GM18858 (cell line): ENCODE data around the gene BRI3BP.
"Not testable (repeated sequence)": the region's sequence is repeated elsewhere in the genome, so short reads cannot be mapped to it uniquely, and the experiment has no call there.

ENCODE experiments used
- ATAC-seq: cut with Tn5 transposase; IDR thresholded peaks from one replicate; pipeline ENCODE4 v1.9.1; 2021; ENCODE audit not compliant: unreplicated experiment

BRI3BP gene

GRCh38 chr12:124972211-124972610 lies 21.2 kb upstream of the BRI3BP start:
- ATAC-seq = no peak

DNA sequence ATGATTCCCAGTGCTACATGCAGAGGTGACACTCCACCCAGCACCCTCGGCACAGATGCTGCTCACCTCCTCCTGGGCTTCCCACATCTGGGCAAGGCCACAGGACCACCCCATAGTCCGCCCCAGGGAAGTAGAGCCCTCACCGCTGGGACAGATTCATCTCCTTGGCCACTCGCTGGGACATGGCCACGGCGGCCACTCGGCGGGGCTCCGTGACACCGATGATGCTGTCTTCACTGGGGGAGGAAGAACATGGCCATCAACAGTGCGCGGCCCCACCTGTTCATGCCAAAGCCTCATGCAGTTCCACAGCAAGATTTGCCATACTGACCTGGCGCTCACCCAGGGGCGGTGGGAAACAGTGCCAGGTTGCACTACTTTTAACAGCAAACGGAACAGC lies 18.2 kb upstream of the BRI3BP start:
- ATAC-seq = no peak

- no peak for ATAC-seq
Measured at GRCh38 chr12:124976999-124977398, 16.4 kb upstream of the BRI3BP start.

GRCh38 chr12:124979568-124979967 lies 13.9 kb upstream of the BRI3BP start:
- no peak for ATAC-seq

GRCh38 chr12:124980098-124980892 lies 13.2 kb upstream of the BRI3BP start:
- no peak for ATAC-seq

DNA sequence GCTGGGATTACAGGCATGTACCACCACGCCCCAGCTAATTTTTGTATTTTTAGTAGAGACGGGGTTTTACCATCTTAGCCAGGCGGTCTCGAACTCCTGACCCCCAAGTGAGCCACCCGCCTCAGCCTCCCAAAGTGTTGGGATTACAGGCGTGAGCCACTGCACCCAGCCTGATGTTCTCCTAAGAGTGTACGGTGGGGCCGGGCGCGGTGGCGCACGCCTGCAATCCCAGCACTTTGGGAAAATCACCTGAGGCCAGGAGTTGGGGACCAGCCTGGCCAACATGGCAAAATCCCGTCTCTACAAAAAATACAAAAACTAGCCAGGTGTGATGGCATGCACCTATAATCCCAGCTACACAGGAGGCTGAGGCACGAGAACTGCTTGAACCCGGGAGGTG lies 6.6 kb upstream of the BRI3BP start:
- ATAC-seq = not testable (repeated sequence)

DNA sequence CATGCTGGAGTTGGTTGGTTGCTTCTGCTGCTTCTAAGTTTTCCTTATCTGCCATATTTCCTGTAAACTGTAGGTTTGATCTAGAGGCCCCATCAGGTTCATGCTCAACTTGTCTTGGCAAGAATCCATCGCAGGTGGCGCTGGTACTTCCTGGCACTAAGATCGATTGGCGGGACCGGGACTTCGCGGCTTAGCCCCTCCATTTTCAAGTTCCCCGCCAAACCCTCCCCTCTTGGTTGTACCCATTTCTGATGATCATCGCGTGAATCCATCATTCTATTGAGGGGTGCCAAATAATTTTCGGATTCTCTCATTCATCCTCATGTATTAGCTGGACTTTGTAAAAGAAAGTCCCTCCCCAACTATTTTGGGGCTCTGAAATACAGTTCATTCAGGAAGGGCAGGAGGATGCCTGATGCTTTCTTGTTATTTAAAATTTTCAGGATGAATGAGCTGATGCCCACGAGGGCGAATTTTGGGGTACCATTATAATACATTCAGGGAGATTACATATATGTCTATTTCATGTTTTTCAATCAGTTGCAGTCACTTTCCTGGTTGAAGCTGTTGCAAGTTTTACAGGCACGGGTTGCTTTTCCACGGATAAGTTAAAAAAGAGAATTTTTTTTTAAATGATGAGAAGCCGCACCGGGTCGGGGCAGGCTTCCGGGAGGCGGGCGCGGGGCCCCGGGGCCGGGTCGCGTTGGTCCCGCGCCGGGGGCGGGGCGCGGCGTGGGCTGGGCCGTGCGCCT lies 395 bp upstream of the BRI3BP start:
- ATAC-seq = peak; percentile 22

DNA sequence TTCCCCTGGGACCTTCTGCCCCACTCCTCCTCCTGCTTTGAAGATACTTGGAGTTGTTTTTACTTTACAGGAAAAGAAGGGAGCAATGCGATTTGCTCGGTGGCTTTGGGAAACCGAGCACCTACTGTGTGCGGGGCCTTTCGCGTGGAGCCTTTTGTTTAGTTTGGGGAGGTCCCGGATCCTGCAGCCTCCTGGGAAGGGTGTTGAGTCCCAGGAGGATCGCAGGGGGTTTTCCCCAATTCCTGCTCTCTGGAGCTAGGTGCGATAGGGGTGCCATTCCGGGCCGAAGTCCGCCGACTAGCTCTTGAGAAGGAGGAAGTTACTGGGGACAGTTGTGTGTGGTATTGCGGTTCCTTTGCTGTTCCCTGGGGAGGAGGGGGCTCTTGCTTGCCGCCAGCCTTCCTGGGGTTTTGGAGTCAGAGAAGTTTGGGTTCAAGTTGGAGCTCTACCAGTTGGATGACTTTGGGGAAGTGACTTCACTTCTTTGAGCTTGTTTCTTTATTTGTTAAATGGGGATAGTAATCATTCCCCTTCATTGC lies 1.1 kb downstream of the BRI3BP start:
- ATAC-seq = no peak

DNA sequence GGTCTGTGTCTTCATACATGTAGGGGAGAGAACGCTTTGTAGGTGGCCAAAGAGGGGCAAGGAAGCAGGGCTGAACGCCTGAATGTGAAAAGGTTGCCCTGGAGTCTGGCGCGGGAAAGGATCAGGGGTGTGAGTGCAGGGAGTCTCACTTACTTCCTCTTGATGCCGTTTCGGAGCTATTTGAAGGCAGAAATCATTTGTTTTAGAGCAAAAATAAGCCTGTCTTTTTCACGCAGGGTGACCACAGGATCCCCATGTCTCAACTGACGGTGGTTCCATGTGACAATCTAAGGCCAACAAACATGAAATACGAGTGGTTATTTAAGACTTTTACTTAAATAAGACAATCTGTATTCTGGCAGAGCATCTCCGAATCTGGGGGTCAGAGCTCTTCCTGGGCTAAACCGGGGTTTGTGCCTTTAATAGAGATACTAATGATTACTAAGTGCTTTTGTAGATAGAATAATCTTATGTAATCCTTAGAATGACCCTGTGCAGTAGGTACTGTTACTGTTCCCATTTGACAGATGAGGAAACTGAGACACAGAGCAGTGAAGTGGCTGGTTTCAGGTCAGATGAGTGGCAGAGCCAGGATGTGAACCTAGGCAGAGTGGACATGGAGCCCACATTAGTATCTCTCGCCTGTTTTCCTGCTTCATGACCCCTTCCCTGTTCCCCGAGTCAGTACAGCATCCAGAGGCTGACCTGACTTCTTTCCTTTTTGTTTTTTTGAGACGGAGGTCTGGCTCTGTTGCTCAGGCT lies 1.9 kb downstream of the BRI3BP start:
- ATAC-seq = no peak

- no peak for ATAC-seq
Measured at GRCh38 chr12:124998705-124999104, 5.3 kb downstream of the BRI3BP start.

- ATAC-seq = no peak
Measured at GRCh38 chr12:125001636-125002035, 8.2 kb downstream of the BRI3BP start.

- no peak for ATAC-seq
Measured at GRCh38 chr12:125003021-125003420, 9.6 kb downstream of the BRI3BP start.

DNA sequence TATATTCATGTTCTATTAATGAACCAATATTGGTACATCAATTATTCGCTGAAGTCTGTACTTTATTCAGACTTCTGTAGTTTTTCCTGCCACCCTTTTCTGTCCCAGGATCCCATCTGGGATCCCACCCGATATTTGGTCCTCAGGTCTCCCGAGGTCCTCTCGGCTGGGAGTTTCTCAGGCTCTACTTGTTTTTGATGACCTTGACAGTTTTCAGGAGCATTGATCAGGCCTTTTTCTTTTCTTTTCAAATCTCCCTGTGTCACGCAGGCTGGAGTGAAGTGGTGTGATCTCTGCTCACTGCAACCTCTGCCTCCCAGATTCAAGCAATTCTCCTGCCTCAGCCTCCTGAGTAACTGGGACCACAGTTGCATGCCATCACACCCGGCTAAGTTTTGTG lies 11.2 kb downstream of the BRI3BP start:
- ATAC-seq = no peak

DNA sequence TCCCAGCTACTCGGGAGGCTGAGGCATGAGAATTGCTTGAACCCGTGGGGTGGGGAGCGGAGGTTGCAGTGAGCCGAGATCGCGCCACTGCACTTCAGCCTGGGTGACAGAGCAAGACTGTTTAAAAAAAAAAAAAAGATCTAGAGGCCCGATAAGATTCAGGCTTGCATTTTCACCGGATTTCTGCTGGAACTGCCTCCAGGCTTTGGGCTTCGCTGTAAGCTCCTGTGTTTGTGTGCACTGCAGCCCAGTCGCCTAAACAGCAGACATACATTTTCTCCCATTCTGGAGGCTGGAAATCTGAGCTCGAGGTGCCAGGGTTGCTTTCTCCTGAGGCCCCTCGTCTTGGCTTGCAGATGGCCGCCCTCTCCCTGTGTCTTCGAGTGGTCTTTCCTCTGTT lies 12.2 kb downstream of the BRI3BP start:
- no peak for ATAC-seq

DNA sequence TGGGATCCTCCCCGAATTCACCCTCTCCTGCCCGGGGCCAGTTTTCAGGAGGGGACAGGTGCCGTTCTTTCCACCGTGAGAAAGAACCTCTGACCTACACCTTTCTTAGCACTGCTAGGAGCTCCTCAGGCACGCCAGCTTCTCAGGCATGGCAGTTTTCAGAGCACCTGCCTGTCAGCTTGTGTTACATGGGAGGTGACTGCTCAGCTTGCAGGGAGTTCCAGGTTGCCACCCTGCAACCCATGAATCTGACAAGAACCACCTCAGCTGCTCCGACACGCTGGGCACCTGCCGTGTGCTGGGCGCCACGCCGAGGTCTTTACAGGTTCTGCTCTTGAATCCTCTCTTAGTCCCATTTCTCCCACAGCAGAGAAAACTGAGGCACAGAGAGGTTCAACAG lies 12.9 kb downstream of the BRI3BP start:
- no peak for ATAC-seq

DNA sequence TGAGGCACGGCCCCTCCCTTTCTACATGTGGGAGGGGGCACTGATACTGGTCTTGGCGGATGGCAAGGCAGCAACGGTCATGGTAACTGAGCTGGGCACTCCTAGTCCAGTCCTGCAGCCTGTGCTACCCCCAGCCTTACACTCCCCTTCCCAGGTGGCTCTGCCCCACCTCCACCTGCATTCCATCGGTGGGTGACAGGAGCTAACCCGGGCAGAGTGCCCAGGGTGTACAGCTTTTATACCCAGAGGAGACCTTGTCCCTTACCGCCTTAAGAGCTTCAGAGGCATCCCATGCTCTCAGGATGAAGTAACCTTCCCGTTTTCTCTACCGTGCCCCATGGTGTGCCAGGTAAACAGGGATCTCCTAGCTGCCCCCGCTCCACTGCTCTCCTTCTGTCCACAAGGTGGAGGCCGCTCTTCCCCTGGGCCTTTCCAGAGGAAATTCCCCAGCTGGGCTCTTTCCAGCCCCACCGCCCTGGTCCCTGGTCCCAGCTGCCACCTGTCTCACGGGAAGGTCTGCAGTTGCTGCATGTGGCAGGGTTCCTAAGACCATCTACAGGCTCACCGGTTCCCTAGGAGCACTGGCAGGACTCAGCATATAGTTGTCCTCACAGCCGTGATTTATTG lies 20.5 kb downstream of the BRI3BP start:
- no peak for ATAC-seq

DNA sequence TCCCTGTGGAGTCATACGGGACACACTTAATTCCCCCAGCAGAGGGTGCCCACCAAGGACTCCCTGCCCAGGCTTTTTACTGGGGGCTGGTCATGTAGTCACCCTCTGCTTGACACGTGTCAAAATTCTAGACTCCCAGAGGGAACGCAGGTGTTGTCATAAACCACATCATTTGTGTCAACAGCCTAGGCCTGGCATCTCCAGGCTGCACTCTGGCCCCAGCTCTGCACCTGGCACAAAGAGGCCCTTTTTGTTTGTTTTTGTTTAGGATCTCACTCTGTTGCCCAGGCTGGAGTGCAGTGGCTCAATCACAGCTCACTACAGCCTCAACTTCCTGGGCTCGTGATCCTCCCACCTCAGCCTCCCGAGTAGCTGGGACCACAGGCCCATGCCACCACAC lies 21.1 kb downstream of the BRI3BP start:
- ATAC-seq = no peak

GRCh38 chr12:125015680-125016310 lies 22.4 kb downstream of the BRI3BP start:
- no peak for ATAC-seq

- ATAC-seq = no peak
Measured at GRCh38 chr12:125017801-125018200, 24.4 kb downstream of the BRI3BP start.

DNA sequence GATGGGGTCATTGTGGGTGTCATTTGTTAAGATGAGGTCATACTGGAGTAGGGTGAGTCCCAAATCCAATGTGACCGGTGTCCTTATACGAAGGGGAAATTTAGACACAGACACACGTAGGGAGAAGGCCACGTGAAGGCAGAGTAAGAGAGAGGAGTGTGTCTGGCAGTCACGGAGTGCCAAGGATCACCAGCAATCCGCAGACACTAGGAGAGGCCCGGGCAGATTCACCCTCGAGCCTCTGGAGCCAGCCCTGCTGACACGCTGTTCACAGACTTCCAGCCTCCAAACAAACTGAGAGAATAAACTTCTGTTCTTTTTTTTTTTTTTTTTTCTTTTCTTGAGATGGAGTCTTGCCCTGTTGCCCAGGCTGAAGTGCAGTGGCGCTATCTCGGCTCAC lies 24.9 kb downstream of the BRI3BP start:
- no peak for ATAC-seq

GRCh38 chr12:125021096-125021495 lies 27.7 kb downstream of the BRI3BP start:
- ATAC-seq = no peak
